K562 (cell line): ENCODE data around the gene PAN2. TPM values are rescaled to one million over a fixed set of nuclear protein-coding genes. Genes with fewer than 3 reads are reported as not detected.

ENCODE experiments used
- BRF2 ChIP-seq: IDR thresholded peaks from 3 replicates; pipeline ENCODE4 v1.6.1; 2011; ENCODE audit warnings: borderline replicate concordance, mild to moderate bottlenecking; ENCODE audit not compliant: insufficient read length, insufficient read depth
- CREB3 ChIP-seq: fragments of 450-650 bp; conservative IDR thresholded peaks from 2 replicates; pipeline ENCODE4 v1.6.1; 2016; ENCODE audit warnings: missing genetic modification characterization, low read depth, mild to moderate bottlenecking, missing compliant biosample characterization, moderate library complexity
- CREBBP ChIP-seq: IDR thresholded peaks from one replicate; pipeline ENCODE4 v1.6.1; 2012; ENCODE audit warnings: low read depth, mild to moderate bottlenecking, control low read depth, inconsistent platforms, low read length
- E2F5 ChIP-seq: sonication (generic); formaldehyde crosslinking; IDR thresholded peaks from 2 replicates; pipeline ENCODE4 v1.8.0; 2022; ENCODE audit warnings: mild to moderate bottlenecking, missing genetic modification reagents
- EP400 ChIP-seq: fragments of 450-650 bp; IDR thresholded peaks from 2 replicates; pipeline ENCODE4 v1.6.1; 2017; ENCODE audit warnings: antibody characterized with exemption, mild to moderate bottlenecking, moderate library complexity
- FOXJ2 ChIP-seq: fragments of 200-800 bp; sonication (Bioruptor generic); IDR thresholded peaks from 2 replicates; pipeline ENCODE4 v1.6.1; 2016; ENCODE audit warnings: missing genetic modification characterization, missing compliant biosample characterization
- FOXM1 ChIP-seq, 2 experiments: fragments of 450-650 bp in 1 of 2; sonication (generic) in 1 of 2; formaldehyde crosslinking in 1 of 2; IDR thresholded peaks; 2 replicates each; pipeline versions ENCODE4 v1.6.1 to v1.9.0; 2017 to 2022; ENCODE audit warnings: low read depth in 2 of 2, mild to moderate bottlenecking in 2 of 2, missing genetic modification reagents in 1 of 2, moderate library complexity in 1 of 2
- HNRNPH1 ChIP-seq: fragments of 200-400 bp; formaldehyde crosslinking; optimal IDR thresholded peaks from 2 replicates; pipeline ENCODE3; 2017; ENCODE audit warnings: low read depth, mild to moderate bottlenecking, low read length, moderate library complexity
- NCOA1 ChIP-seq: fragments of 450-650 bp; IDR thresholded peaks from 2 replicates; pipeline ENCODE4 v1.6.1; 2016; ENCODE audit warnings: low read depth
- NEUROD1 ChIP-seq: fragments of 150-350 bp; IDR thresholded peaks from 2 replicates; pipeline ENCODE4 v1.6.1; 2014; ENCODE audit warnings: borderline replicate concordance, low read length, low read depth; ENCODE audit not compliant: partially characterized antibody
- RBFOX2 ChIP-seq: fragments of 200-400 bp; formaldehyde crosslinking; IDR thresholded peaks from 2 replicates; pipeline ENCODE4 v1.6.1; 2017; ENCODE audit warnings: low read depth, mild to moderate bottlenecking, low read length, moderate library complexity
- SMAD1 ChIP-seq: fragments of 150-350 bp; IDR thresholded peaks from 2 replicates; pipeline ENCODE4 v1.6.1; 2014; ENCODE audit warnings: low read length, low read depth; ENCODE audit not compliant: partially characterized antibody
- SMAD4 ChIP-seq: fragments of 250-450 bp; sonication (Bioruptor Pico); conservative IDR thresholded peaks from 2 replicates; pipeline ENCODE4 v1.8.0; 2021; ENCODE audit warnings: inconsistent platforms, mild to moderate bottlenecking, moderate library complexity
- TBP ChIP-seq: optimal IDR thresholded peaks from 2 replicates; pipeline ENCODE3; 2011; ENCODE audit warnings: low read depth, low read length, improper control_type of control experiment
- TRIM24 ChIP-seq, 2 experiments: fragments of 450-650 bp; IDR thresholded peaks; 2 replicates each; pipeline ENCODE4 v1.6.1; 2016
- WHSC1 ChIP-seq: IDR thresholded peaks from one replicate; pipeline ENCODE4 v1.6.1; 2012; ENCODE audit warnings: low read length, control low read depth, inconsistent platforms
- ZBTB5 ChIP-seq: fragments of 450-650 bp; IDR thresholded peaks from 2 replicates; pipeline ENCODE4 v1.6.1; 2017; ENCODE audit warnings: antibody characterized with exemption
- ZFP30 ChIP-seq: fragments of 250-450 bp; sonication (Bioruptor Pico); IDR thresholded peaks from 2 replicates; pipeline ENCODE4 v1.8.0; 2022; ENCODE audit warnings: moderate library complexity, mild to moderate bottlenecking, inconsistent platforms, borderline replicate concordance
- ZNF197 ChIP-seq: fragments of 200-800 bp; sonication (Bioruptor generic); IDR thresholded peaks from 2 replicates; pipeline ENCODE4 v1.6.1; 2016; ENCODE audit warnings: low read depth, missing genetic modification characterization, missing compliant biosample characterization
- ZNF263 ChIP-seq: sonication (generic); formaldehyde crosslinking; IDR thresholded peaks from 2 replicates; pipeline ENCODE4 v1.8.0; 2022; ENCODE audit warnings: mild to moderate bottlenecking, missing genetic modification reagents, borderline replicate concordance
- ZNF584 ChIP-seq: fragments of 200-800 bp; sonication (Bioruptor generic); IDR thresholded peaks from 2 replicates; pipeline ENCODE4 v1.6.1; 2016; ENCODE audit warnings: low read depth, mild to moderate bottlenecking, missing genetic modification characterization, missing compliant biosample characterization
- polyA plus RNA-seq, 8 experiments: library from polyadenylated mRNA; depleted of rRNA in 4 of 8; stranded (reverse) in 5 of 8; unstranded in 3 of 8; fragments of >200 nt; fragmentation: Nextera tagmentation in 2 of 8; fragmentation: Illumina TruSeq in 1 of 8; extraction: Ambion mirVana in 2 of 8; extraction: Trizol in 1 of 8; gene quantifications; 2 replicates each; pipeline versions ENCODE4 v1.2.1 to v1.2.3, GENCODE V29; 2011 to 2014; ENCODE audit warnings: inconsistent platforms in 1 of 8, missing spikeins in 1 of 8
- total RNA-seq, 7 experiments: library from RNA; depleted of rRNA in 6 of 7; stranded (reverse); fragments of >200 nt in 6 of 7; fragmentation: Illumina TruSeq in 2 of 7; extraction: Trizol in 2 of 7; gene quantifications; 2 replicates each; pipeline versions ENCODE4 v1.2.1 to v1.2.3, GENCODE V29; 2011 to 2021; ENCODE audit warnings: low replicate concordance in 1 of 7

PAN2 gene
- total and polyA plus RNA-seq, 9 of the 15 experiments (the other 6 are each of a cell fraction or from before 2014, with no cell fraction given), result 15.0 to 66.1 (median 25.9) TPM

GRCh38 chr12:56333679-56334489 lies at the start of gene PAN2 (continued):
- peak; percentile 91 for TF ChIP-seq NEUROD1
- TF ChIP-seq EP400, result peak; percentile 98
- peak; percentile 76 for TF ChIP-seq FOXM1 (IDR thresholded peaks at IDR 0.05; ENCODE audit: low read depth)
- TF ChIP-seq FOXM1 (CRISPR knock-in tag; IDR thresholded peaks at IDR 0.05; ENCODE audit: low read depth), result no peak
- no peak for TF ChIP-seq CREBBP
- peak; percentile 90 for TF ChIP-seq TBP
- TF ChIP-seq E2F5 (CRISPR knock-in tag), result no peak
- no peak for TF ChIP-seq FOXJ2 (tag)
- peak; percentile 67 for TF ChIP-seq SMAD4
- TF ChIP-seq BRF2, result no peak
- peak; percentile 82; the same call in 1 of the 2 replicates for TF ChIP-seq ZNF197
- TF ChIP-seq SMAD1, result peak; percentile 61
- peak; percentile 68; the same call in 1 of the 2 replicates for TF ChIP-seq ZNF584 (CRISPR knock-in tag)
- TF ChIP-seq NCOA1, result 0 out of 2 replicates have a peak, but pooled peaks have one; percentile 48
- TF ChIP-seq HNRNPH1, result no peak
- peak; percentile 46; the same call in 1 of the 2 replicates for TF ChIP-seq ZBTB5
- TF ChIP-seq ZFP30 (CRISPR knock-in tag), result no peak
- TF ChIP-seq RBFOX2, result peak; percentile 97
- peak; percentile 75 for TF ChIP-seq CREB3 (tag)
- TF ChIP-seq WHSC1, result no peak
- TF ChIP-seq ZNF263 (CRISPR knock-in tag), result no peak
- peak in 1 of 2 experiments; percentile 29; a peak in 1 of 4 replicates for TF ChIP-seq TRIM24 (IDR thresholded peaks at IDR 0.05)
